Posterior vena cava (tissue), 2 donors: ENCODE measurements around the gene PIM1. TPM values are rescaled to one million over a fixed set of nuclear protein-coding genes. Genes with fewer than 3 reads are reported as not detected.

Source experiments
- DNase-seq: peaks from one replicate; pipeline ENCODE4 v3.0.0-alpha.2; 2020; ENCODE audit warnings: low spot score
- intact Hi-C, 2 donors: fragments of 100-400 bp; cut with DNase I; formaldehyde crosslinking; loops; one replicate each; pipeline versions ENCODE4 v1.14.1 to v1.14.2; 2022 to 2023
- total RNA-seq, 2 donors: library from RNA; stranded (reverse); fragmentation: NEBNext Ultra II Directional; extraction: Animal tissue kit (Norgen Biotek cat#: 25700); gene quantifications; one replicate each; pipeline ENCODE4 v1.2.1, GENCODE V29; 2021
- donor health status: DM: yes; HTN: yes; CAD: no.
- donor health status: DM: yes; HTN: yes; CAD: no.

The PIM1 gene
- total RNA-seq, 2 donors from 2014 or later: 32.3 to 34.3 TPM

DNA sequence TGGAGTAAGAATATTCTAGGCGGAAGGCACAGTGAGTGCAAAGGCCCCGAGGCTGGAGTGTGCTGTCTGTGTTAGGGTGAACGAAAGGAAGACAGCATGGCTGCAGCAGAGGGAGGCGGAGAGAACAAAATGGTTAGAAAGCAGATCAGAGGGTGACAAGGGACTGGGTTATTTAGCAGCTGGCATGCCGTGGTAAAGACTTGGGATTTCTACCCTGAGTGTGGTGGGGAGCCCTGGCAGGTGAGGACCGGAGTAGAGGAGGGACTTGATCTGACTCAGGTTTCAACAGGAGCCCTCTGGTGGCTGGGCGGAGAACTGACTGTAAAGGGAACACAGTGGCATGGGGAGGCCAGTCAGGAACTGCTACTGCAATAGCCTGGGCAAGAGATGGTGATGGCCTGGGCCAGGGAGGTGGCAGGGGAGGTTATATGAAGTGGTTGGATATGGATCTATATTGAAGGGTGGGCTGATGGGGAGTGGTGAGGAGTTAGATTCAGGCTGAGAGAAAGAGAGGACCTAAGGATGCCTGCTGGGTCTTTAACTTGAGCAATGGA is 38.0 kb downstream of the PIM1 start:
- intact Hi-C loops: loop anchor here in 1 of 2 donors (5.0 kb wide), 1 partner anchor 36 kb away; the partner anchor contains the start of gene PIM1
- DNase-seq: peak; percentile 94

DNA sequence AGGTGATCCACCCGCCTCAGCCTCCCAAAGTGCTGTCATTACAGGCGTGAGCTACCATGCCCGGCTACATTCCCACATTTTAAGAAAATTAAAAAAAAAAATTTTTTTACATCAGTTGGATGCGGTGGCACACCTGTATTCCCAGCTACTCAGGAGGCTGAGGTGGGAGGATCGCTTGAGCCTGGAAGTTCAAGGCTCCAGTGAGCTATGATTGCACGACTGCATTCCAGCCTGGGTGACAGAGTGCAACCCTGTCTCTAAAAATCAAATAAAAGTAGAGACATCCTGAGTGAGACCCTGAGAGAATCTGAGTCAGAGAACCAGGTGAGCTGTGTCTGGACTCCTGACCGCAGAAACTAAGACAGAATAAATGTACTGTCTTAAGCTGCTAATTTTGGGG is 38.8 kb downstream of the PIM1 start:
- DNase-seq: no peak
- intact Hi-C loops: loop anchor here in 1 of 2 donors (5.0 kb wide), 1 partner anchor 36 kb away; the partner anchor contains the start of gene PIM1

DNA sequence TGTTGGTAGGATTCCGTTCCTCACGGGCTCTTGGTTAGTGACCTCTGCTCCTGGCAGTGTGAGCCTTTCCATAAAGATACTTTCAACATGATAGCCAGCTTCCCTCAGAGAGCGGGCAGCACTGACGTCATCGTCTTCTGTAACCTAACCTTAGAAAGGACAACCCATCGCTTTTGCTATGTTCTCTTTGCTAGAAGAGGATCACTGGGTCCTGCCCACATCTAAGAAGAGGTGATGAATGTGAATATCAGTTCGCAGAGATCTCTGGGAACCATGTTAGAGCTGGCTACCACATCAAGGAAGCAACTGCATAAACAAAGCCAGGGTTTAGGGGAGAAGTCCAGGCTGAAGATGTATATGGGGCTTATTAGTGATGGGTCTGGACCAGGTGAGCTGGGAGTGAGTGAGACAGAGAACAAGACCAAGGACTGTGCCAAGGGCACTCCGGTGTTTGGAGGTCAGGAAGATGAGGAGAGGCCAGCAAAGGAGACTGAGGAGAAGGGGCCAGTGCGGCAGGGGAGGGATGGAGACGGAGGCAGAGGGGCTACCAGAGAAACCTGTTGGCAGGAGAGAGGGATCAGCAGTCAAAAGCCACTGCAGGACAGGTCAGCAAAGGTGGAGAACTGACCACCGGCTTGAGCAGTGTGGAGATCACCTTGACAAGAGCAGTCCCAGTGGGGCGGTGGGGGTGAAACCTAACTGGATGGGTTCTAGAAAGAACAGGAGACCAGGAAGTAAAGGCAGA is 39.7 kb downstream of the PIM1 start:
- intact Hi-C loops: loop anchor here in 1 of 2 donors (5.0 kb wide), 1 partner anchor 37 kb away; the partner anchor contains the start of gene PIM1
- no peak for DNase-seq

DNA sequence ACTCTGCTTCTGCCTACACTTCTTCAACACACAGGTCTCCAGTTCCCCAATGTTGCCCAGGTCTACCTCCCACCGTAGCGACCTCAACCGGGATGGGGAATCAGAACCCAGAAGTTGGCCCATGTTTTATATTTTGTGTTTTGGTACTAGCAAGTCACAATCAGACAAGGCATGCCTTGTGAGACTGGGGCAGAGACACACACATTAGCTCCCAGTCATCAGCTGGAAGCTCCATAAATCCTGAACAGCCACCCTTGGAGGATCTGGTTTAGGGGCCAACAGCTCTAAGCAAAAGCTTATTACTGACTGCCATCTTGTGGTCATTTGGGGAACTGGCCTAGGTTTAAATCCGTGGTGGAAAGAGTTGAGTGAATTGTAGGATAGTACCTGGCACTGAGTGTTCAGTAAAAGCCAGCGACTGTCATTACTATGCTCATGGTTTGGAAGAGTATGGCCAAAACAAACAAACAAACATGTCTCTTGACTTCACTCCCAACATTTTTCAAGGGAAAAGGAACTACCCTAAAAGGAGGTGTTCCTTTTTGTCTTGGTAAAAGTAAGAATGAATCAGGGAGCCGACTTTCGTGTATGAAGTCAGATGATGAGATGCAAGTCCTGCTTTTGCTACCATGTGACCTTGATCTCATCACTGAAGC is 40.5 kb downstream of the PIM1 start:
- no peak for DNase-seq
- intact Hi-C loops: no loop called here

GRCh38 chr6:37212268-37212667 is 42.3 kb downstream of the PIM1 start:
- intact Hi-C loops: no loop called here
- DNase-seq: no peak

DNA sequence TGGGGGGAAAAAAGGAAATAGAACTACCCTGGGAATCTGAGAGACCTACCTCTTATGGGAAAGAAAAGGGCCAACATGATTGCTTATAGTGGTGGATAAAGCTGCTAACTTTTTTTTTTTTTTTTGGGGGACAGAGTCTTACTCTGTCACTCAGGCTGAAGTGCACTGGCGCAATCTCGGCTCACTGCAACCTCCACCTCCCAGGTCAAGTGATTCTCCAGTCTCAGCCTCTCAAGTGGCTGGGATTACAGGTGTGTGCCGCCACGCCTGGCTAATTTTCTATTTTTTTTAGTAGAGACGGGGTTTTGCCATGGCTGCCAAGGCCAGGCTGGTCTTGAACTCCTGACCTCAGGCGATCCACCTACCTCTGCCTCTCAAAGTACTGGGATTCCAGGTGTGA is 48.1 kb downstream of the PIM1 start:
- intact Hi-C loops: no loop called here
- DNase-seq: no peak

- no peak for DNase-seq
- intact Hi-C loops: no loop called here
Observed at GRCh38 chr6:37218511-37218910, 48.6 kb downstream of the PIM1 start.

GRCh38 chr6:37221585-37222124 is 51.7 kb downstream of the PIM1 start:
- intact Hi-C loops: no loop called here
- DNase-seq: no peak

- DNase-seq: peak; percentile 88
- intact Hi-C loops: no loop called here
Observed at GRCh38 chr6:37222125-37222967, 52.4 kb downstream of the PIM1 start.

GRCh38 chr6:37222992-37223391 is 53.0 kb downstream of the PIM1 start:
- DNase-seq: no peak
- intact Hi-C loops: no loop called here

Other genes with a start within 250 kb of the PIM1 start
- gene PI16, start 215.4 kb upstream of the PIM1 start, total RNA-seq: 100 to 1,000 TPM in 1 of 2 donors, 10 to 100 TPM in 1; 51.4 to 221 TPM
- gene MTCH1, start 184.0 kb upstream of the PIM1 start, total RNA-seq: 100 to 1,000 TPM; 148 to 150 TPM
- gene FGD2, start 164.5 kb upstream of the PIM1 start, total RNA-seq: 10 to 100 TPM; 23.2 to 35.5 TPM
- gene TBC1D22B, start 87.6 kb downstream of the PIM1 start, total RNA-seq: 1 to 10 TPM; 6.2 to 8.5 TPM
- 1 to 10 TPM in 1 of 2 donors, under 1 TPM in 1; 0.56 to 2.0 TPM for gene TMEM217, start 88.0 kb downstream of the PIM1 start, total RNA-seq
- 10 to 100 TPM; 13.6 to 14.0 TPM for gene RNF8, start 183.8 kb downstream of the PIM1 start, total RNA-seq